ENCODE results near the gene DIDO1.
A peak's percentile ranks its signal among the peaks of the same experiment; 100 is the strongest.

The DIDO1 gene

GRCh38 chr20:62926229-62927127, at the start of gene DIDO1:
Gene DIDO1 (minus strand): TSS chr20:62926505.
- no peaks in the 10 kb centered on the region for H3K27me3 Mint-ChIP-seq
- peaks cover 40 to 76% of the 10 kb centered on the region in 2 donors for H3K4me1 Mint-ChIP-seq
- peak; percentile 89 to 90 for ATAC-seq (replicated peaks)
- H3K27ac Mint-ChIP-seq, result peak within 1 kb of the TSS; percentile 97
- no peaks in the 10 kb centered on the region for H3K9me3 Mint-ChIP-seq
- H3K4me3 Mint-ChIP-seq, result peak within 1 kb of the TSS; percentile 94 to 95
- peaks cover 4 to 6% of the 10 kb centered on the region in 2 donors for H3K36me3 Mint-ChIP-seq
- DNase-seq, result peak; percentile 90

DNA sequence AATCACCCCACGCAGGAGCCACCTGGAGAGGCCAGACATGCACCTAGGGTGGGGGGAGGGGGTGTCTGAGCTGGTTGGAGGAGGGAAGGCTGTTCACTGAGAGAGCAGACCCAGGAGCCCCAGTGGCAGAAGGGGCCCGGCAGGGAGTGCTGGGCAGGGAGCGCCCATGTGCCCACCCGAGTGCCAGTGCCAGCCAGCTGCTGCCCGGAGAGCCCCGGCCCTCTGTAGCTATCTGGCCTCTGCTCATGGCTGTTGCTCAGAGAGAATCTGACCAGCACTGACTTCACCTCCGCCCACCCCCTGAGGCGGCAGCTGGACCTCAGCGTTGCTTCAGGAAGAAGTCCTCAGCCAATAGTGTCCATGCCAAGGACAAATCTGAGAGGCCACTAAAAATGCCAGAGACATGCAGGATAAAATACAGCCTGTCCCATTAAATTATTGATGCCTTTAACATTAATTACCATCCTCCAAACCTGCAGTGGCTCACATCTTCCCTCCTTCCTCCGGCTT, 49.0 kb upstream of the DIDO1 start:
- no peaks in the 10 kb centered on the region for H3K36me3 Mint-ChIP-seq
- H3K4me3 Mint-ChIP-seq, result no peak overlapping the region
- ATAC-seq (replicated peaks), result no peak
- H3K4me1 Mint-ChIP-seq, result peaks cover 35 to 66% of the 10 kb centered on the region in 2 donors
- DNase-seq, result no peak
- H3K27ac Mint-ChIP-seq, result no peak overlapping the region
- peaks cover 36 to 63% of the 10 kb centered on the region in 2 donors for H3K27me3 Mint-ChIP-seq
- no peaks in the 10 kb centered on the region for H3K9me3 Mint-ChIP-seq

- DNase-seq, result no peak
These were observed 46.8 kb upstream of the DIDO1 start for GRCh38 chr20:62972845-62973745.

DNA sequence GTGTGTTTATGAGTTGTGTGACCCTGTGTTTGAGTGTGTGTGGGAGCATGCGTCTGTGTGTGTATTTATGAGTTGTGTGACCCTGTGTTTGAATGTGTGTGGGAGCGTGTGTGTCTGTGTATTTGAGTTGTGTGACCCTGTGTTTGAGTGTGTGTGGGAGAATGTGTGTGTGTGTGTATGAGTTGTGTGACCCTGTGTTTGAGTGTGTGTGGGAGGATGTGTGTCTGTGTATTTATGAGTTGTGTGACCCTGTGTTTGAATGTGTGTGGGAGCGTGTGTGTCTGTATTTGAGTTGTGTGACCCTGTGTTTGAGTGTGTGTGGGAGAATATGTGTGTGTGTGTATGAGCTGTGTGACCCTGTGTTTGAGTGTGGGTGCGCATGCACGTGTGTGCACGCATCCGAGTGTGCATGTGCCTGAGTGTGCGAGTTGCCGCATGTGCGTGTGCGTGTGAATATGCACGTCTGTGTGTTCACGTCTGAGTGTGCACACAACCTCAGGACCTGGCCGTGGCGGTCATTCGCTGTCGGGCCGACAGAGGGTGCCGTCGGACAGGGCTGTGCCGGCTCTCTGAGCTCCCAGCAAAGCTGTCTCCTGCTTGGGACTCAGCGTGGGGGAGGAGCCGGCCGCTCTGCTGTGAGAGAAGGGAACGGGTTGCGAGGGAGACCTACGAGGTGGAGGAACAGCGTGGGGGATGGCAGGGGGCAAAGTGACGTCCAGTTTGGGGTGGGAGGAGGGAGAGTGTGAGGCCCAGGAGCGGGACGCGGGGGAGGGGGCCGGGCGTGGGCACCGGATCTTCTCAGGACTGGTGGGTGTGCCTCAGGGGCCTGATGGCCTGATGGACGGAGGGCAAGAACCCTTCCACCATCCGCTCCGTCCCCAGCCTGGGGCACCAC, 45.9 kb upstream of the DIDO1 start:
- DNase-seq (peak; percentile 82), ATAC-seq (replicated peaks) (peak; percentile 84 to 91)
- H3K27ac Mint-ChIP-seq, result peak overlapping the region; percentile 68
- H3K27me3 Mint-ChIP-seq, result peaks cover 29 to 52% of the 10 kb centered on the region in 2 donors
- H3K9me3 Mint-ChIP-seq, result no peaks in the 10 kb centered on the region
- peaks cover 3% of the 10 kb centered on the region in 2 donors for H3K36me3 Mint-ChIP-seq
- peak overlapping the region; percentile 70 to 78 for H3K4me3 Mint-ChIP-seq
- H3K4me1 Mint-ChIP-seq, result peaks cover 18 to 36% of the 10 kb centered on the region in 2 donors

More at GRCh38 chr20:62972845-62973745, 46.8 kb upstream of the DIDO1 start:
- Mint-ChIP-seq H3K27ac (no peak overlapping the region), H3K4me1 (peaks cover 23 to 45% of the 10 kb centered on the region in 2 donors), H3K9me3 (no peaks in the 10 kb centered on the region), H3K27me3 (peaks cover 29 to 52% of the 10 kb centered on the region in 2 donors), H3K4me3 (peak overlapping the region; percentile 50 to 70), H3K36me3 (no peaks in the 10 kb centered on the region)
- no peak for ATAC-seq (replicated peaks)

DNA sequence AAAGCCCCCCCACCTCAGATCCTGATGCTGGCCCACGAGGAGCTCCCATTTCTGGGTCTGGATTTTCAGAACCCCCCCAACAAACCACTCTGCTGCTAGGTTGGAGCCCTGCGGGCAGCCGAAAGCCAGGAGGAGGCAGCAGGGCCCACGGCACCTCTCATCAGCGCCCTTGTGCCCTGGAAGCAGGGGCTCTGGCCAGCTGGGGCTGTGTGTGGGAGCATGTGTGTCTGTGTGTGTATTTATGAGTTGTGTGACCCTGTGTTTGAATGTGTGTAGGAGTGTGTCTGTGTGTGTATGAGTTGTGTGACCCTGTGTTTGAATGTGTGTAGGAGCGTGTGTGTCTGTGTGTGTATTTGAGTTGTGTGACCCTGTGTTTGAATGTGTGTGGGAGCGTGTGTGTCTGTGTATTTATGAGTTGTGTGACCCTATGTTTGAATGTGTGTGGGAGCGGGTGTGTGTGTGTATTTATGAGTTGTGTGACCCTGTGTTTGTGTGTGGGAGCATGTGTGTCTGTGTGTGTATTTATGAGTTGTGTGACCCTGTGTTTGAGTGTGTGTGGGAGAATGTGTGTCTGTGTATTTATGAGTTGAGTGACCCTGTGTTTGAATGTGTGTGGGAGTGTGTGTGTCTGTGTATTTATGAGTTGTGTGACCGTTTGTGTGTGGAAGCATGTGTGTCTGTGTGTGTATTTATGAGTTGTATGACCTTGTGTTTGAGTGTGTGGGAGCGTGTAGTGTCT, 45.1 kb upstream of the DIDO1 start:
- Mint-ChIP-seq H3K4me3 (peak overlapping the region; percentile 0 to 14), H3K36me3 (peaks cover 5 to 6% of the 10 kb centered on the region in 2 donors), H3K27ac (peak overlapping the region; percentile 9), H3K4me1 (peaks cover 18 to 36% of the 10 kb centered on the region in 2 donors), H3K27me3 (peaks cover 24 to 48% of the 10 kb centered on the region in 2 donors), H3K9me3 (no peaks in the 10 kb centered on the region)
- no peak for DNase-seq
- ATAC-seq (replicated peaks), result peak in 1 of 2 donors; percentile 1

- H3K4me1 Mint-ChIP-seq, result peaks cover 16 to 36% of the 10 kb centered on the region in 2 donors
- ATAC-seq (replicated peaks), result peak in 1 of 2 donors; percentile 8
- peaks cover 7 to 10% of the 10 kb centered on the region in 2 donors for H3K36me3 Mint-ChIP-seq
- H3K9me3 Mint-ChIP-seq, result no peaks in the 10 kb centered on the region
- H3K27ac Mint-ChIP-seq, result no peak overlapping the region
- H3K27me3 Mint-ChIP-seq, result peaks cover 24 to 40% of the 10 kb centered on the region in 2 donors
- H3K4me3 Mint-ChIP-seq, result no peak overlapping the region
- no peak for DNase-seq
These were observed 44.3 kb upstream of the DIDO1 start for GRCh38 chr20:62970307-62971210.

GRCh38 chr20:62969939-62970306, 43.6 kb upstream of the DIDO1 start:
- ATAC-seq (replicated peaks) (no peak), DNase-seq (no peak)
- Mint-ChIP-seq H3K27ac (peak overlapping the region; percentile 60), H3K36me3 (peaks cover 9 to 15% of the 10 kb centered on the region in 2 donors), H3K27me3 (peaks cover 24 to 38% of the 10 kb centered on the region in 2 donors), H3K9me3 (no peaks in the 10 kb centered on the region), H3K4me3 (no peak overlapping the region), H3K4me1 (peaks cover 16 to 36% of the 10 kb centered on the region in 2 donors)

DNA sequence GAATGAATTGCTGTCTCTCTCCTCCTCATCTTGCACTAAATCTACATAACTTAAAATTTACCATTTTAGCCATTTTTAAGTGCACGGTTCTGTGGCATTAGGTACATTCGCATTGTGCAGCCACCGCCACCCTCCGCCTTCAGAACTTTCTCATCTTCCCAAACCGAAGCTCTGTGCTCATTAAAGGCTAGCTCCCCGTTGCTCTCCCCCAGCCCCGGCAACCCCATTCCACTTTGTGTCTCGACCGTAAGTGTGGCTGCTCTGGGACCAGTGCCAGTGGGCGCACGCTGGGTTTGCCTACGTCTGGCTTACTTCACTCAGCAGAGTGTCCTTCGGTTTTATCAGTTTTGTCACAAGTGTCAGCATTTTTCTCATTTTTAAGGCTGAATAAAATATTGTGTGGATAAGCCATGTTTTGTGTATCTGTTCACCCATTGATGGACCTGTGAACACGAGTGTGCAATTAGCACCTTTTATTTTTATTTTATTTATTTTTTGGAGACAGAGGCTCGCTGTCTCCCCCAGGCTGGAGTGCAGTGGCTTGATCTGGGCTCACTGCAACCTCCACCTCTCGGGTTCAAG, 43.0 kb upstream of the DIDO1 start:
- DNase-seq, result no peak
- H3K27ac Mint-ChIP-seq, result peak overlapping the region; percentile 77
- peaks cover 12 to 18% of the 10 kb centered on the region in 2 donors for H3K36me3 Mint-ChIP-seq
- H3K9me3 Mint-ChIP-seq, result no peaks in the 10 kb centered on the region
- H3K4me3 Mint-ChIP-seq, result no peak overlapping the region
- ATAC-seq (replicated peaks), result no peak
- peaks cover 24 to 32% of the 10 kb centered on the region in 2 donors for H3K27me3 Mint-ChIP-seq
- peaks cover 16 to 30% of the 10 kb centered on the region in 2 donors for H3K4me1 Mint-ChIP-seq

- no peaks in the 10 kb centered on the region for H3K9me3 Mint-ChIP-seq
- H3K27me3 Mint-ChIP-seq, result peaks cover 19 to 25% of the 10 kb centered on the region in 2 donors
- H3K27ac Mint-ChIP-seq, result peak overlapping the region; percentile 26
- no peak overlapping the region for H3K4me3 Mint-ChIP-seq
- H3K4me1 Mint-ChIP-seq, result peaks cover 15 to 23% of the 10 kb centered on the region in 2 donors
- H3K36me3 Mint-ChIP-seq, result peaks cover 17 to 21% of the 10 kb centered on the region in 2 donors
- DNase-seq (no peak), ATAC-seq (replicated peaks) (no peak)
These were observed 42.3 kb upstream of the DIDO1 start for GRCh38 chr20:62968378-62969178.

DNA sequence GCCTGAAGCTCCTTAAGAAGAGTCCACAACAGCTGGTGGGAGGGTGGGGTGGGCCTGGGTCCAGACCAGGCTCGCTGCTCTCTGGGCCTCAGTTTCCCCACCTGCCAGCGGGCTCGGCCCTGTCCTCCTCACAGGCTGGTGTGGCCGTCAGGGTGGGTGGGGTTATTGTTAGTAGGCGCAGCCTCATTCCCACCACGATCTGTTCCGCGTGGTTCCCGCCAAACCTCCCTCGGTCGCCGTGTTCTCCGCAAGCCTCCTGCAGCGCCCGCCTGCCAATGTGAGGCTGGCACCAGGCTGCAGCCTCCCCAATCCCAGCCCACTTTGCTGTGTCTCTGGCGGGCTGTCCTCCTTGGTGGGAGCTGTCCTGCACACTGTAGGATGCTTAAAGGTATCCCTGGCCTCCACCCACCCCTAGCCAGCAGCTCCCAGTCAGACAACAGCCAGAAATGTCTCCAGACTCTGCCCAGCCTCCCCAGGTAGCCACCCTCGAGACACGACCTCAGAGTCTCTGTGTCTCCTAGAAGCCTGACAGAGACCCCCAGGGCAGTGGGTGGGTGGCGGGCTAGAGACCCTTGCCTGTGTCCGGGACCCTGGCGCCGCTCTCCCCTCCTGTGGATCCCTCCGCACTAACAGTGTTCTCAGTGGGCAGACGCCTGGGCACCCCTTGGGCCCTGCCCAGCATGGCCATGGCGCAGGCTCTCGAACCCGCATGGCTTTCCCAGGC, 41.5 kb upstream of the DIDO1 start:
- Mint-ChIP-seq H3K36me3 (peaks cover 22% of the 10 kb centered on the region in 2 donors), H3K4me1 (peaks cover 13 to 16% of the 10 kb centered on the region in 2 donors), H3K4me3 (no peak overlapping the region), H3K9me3 (no peaks in the 10 kb centered on the region), H3K27me3 (peaks cover 15 to 17% of the 10 kb centered on the region in 2 donors), H3K27ac (peak overlapping the region; percentile 26)
- DNase-seq (no peak), ATAC-seq (replicated peaks) (no peak)

GRCh38 chr20:62967149-62967501, 40.8 kb upstream of the DIDO1 start:
- no peaks in the 10 kb centered on the region for H3K9me3 Mint-ChIP-seq
- H3K36me3 Mint-ChIP-seq, result peaks cover 24 to 25% of the 10 kb centered on the region in 2 donors
- no peak overlapping the region for H3K27ac Mint-ChIP-seq
- peaks cover 10 to 11% of the 10 kb centered on the region in 2 donors for H3K27me3 Mint-ChIP-seq
- no peak overlapping the region for H3K4me3 Mint-ChIP-seq
- DNase-seq (no peak), ATAC-seq (replicated peaks) (no peak)
- peaks cover 9% of the 10 kb centered on the region in 2 donors for H3K4me1 Mint-ChIP-seq
